Skin epidermis (tissue), 12 donors: ENCODE results near the gene TAF4B.
"Not testable (repeated sequence)": the region's sequence is repeated elsewhere in the genome, so short reads cannot be mapped to it uniquely, and the experiment has no call there.

Experiments used
- H3K27ac ChIP-seq, 21 experiments: fragments of 200-600 bp; sonication (generic) in 11 of 21; one replicate each; pipeline ENCODE4 v1.5.0; 2020; ENCODE audit warnings: mild to moderate bottlenecking in 3 of 21, inconsistent platforms in 2 of 21, moderate library complexity in 2 of 21
- H3K4me3 ChIP-seq, 7 experiments: fragments of 200-600 bp; sonication (generic) in 2 of 7; one replicate each; pipeline ENCODE4 v1.5.0; 2020; ENCODE audit warnings: inconsistent platforms in 2 of 7, mild to moderate bottlenecking in 2 of 7, moderate library complexity in 1 of 7

The TAF4B gene

DNA sequence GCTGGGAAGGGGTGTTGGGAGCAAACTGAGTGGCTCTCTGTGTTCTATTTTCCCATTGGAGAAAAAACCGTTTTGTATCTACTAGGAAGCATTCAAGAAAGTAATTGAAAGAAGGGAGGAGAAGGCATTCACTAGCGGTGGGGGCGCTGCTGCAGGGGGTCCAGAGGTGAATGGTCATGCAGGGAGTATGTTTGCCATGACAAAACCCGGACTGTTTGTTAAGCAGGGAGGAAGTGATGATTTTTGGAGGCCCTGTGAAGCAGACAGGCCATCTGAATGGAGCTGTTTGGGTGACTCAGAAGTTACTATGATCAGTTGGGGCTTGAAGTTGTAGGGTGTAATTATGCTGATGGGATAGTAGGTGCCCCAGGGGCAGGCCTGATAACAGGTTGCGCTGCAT lies 7.0 kb downstream of the TAF4B start:
- Histone ChIP-seq H3K27ac (no peak overlapping the region), H3K4me3 (no peak overlapping the region)

DNA sequence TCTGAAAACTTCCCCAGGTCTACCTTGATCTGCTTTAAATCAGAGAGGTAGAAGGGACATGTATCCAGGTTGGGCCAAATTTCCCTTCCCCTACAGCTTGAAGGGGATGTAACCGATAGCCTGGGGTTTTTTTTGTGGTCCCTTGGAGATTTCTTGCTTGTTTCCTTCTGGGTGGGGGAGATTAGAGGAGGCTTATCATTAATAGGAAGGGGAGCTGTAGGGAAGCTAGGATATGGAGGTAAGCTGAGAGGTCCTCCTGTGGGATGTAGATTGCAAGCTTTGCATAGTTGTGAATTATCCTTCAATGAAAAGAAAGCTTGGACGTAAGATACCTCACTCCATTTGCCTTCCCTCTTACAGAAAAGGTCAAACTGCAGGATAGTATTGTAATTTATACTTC lies 11.1 kb downstream of the TAF4B start:
- H3K27ac ChIP-seq, H3K4me3 ChIP-seq: not testable (repeated sequence)

DNA sequence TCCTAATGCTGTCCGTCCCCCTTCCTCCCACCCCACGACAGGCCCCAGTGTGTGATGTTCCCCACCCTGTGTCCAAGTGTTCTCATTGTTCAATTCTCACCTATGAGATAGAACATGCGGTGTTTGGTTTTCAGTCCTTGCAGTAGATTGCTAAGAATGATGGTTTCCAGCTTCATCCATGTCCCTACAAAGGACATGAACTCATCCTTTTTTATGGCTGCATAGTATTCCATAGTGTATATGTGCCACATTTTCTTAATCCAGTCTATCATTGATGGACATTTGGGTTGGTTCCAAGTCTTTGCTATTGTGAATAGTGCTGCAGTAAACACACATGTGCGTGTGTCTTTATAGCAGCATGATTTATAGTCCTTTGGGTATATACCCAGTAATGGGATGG lies 12.5 kb downstream of the TAF4B start:
- not testable (repeated sequence) for H3K27ac ChIP-seq, H3K4me3 ChIP-seq

DNA sequence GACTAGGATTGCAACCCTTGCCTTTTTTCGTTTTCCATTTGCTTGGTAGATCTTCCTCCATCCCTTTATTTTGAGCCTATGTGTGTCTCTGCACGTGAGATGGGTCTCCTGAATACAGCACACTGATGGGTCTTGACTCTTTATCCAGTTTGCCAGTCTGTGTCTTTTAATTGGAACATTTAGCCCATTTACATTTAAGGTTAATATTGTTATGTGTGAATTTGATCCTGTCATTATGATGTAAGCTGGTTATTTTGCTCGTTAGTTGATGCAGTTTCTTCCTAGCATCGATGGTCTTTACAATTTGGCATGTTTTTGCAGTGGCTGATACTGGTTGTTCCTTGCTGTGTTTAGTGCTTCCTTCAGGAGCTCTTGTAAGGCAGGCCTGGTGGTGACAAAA lies 16.1 kb downstream of the TAF4B start:
- H3K4me3 ChIP-seq, H3K27ac ChIP-seq: not testable (repeated sequence)

DNA sequence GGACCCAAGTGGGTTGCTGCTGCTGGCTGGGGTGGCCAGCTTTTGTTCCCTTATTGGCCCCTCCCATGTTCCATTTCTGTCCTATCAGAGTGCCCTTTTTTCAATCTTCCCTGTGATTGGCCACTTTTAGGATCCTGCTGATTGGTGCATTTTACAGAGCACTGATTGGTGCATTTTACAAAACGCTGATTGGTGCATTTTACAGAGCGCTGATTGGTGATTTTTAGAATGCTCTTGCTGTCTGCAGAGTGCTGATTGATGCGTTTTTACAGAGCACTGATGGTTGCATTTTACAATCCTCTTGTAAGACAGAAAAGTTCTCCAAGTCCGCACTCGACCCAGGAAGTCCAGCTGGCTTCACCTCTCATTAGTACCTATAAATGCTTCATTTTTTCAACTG lies 19.2 kb downstream of the TAF4B start:
- H3K4me3 ChIP-seq, H3K27ac ChIP-seq: not testable (repeated sequence)

DNA sequence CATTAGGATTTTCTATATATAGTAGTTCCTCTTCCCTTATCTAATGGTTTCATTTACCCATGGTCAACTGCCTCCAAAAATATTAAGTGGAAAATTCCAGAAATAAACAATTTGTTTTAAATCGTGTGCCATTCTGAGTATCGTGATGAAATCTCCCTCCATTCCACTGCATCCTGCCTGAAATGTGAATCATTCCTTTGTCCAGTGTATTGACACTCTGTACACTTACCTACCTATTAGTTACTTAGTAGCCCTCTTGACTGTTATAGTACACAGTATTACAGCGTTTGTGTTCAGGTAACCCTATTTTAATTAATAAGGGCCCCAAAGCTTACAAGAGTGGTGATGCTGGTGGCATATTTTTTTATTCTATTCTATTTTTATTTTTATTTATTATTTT lies 26.2 kb downstream of the TAF4B start:
- Histone ChIP-seq H3K4me3 (no peak overlapping the region), H3K27ac (no peak overlapping the region)

DNA sequence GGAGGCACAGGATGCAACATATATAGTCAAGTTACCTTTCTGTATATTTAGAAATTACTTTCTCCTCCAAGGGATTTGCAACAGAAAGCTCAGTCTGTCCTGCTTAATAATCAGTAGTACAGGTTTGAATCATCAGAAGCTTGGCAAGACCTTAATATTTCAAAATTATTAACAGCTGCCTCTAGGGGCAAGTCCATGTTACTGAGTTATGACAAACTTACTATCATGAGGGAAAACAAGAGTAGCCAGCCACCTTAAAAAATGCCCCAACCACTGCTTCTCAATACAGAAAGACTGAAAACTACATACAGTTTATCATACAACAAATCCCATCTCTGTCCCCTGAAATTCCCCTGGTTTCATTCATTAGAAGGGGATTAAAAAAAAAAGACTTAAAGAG lies 28.6 kb downstream of the TAF4B start:
- H3K27ac ChIP-seq, H3K4me3 ChIP-seq: not testable (repeated sequence)

DNA sequence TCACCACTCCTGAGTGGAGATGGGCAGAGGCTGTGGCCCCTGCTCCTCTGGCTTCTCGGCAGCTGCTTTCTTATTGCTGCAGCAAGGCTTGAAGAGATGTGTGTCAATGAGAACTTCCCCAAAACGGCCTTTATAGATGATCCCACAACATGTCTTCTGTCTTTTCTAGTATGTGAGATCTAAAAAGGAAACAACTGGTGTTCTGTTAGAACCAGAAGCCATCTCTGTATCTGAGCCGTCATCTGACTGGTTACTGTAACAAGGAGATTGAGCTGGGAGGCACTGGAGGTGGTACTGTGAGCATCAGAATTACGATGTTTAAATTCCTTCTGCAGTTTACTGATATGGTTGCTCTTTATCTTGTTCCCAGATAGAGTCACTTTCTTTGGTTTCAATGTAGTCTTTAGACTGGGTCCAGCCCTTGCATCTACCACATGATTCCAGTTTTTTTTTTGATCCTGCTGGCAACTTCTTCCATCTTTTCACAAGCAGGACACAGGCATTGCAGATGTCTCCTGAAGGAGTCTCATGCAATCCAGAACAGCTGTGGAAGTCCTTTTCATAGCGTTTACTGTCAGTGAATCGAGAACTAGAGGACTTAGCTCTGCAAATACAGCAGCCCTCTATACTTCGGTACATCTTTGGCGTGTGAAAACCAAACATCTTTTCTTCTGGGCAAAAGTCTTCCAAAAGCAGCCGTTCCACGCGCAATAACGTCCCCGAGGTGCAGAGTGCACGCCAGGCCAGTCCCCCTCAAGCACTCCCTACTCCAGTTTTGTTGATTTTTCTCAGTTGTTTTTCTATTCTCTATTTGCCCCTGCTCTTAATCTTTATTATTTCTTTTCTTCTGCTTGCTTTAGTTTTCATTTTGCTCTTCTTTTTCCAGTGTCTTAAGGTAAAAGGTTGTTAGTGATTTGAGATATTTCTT lies 29.7 kb downstream of the TAF4B start:
- H3K4me3 ChIP-seq = no peak overlapping the region
- H3K27ac ChIP-seq = no peak overlapping the region

DNA sequence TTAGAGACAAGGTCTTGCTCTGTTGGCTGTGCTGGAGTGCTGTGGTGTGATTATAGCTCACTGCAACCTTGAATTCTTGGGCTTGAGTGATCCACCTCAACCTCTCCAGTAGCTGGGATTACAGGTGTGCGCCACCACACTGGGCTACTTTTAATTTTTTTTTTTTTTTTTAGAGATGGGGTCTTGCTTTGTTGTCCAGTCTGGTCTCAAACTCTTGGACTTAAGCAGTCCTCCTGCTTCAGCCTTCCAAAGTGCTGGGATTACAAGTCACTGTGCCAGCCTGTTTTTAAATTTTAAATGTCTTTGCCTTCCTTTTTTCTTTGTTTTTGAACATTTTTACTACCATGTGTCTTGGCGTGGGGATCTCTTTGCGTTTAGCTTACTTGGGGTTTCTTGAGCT lies 32.5 kb downstream of the TAF4B start:
- H3K4me3 ChIP-seq = no peak overlapping the region
- H3K27ac ChIP-seq = no peak overlapping the region

DNA sequence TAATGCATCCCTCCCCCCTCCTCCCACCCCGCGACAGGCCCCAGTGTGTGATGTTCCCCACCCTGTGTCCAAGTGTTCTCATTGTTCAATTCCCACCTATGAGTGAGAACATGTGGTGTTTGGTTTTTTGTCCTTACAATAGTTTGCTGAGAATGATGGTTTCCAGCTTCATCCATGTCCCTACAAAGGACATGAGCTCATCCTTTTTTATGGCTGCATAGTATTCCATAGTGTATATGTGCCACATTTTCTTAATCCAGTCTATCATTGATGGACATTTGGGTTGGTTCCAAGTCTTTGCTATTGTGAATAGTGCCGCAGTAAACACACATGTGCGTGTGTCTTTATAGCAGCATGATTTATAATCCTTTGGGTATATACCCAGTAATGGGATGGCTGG lies 33.2 kb downstream of the TAF4B start:
- H3K4me3 ChIP-seq, H3K27ac ChIP-seq: not testable (repeated sequence)

DNA sequence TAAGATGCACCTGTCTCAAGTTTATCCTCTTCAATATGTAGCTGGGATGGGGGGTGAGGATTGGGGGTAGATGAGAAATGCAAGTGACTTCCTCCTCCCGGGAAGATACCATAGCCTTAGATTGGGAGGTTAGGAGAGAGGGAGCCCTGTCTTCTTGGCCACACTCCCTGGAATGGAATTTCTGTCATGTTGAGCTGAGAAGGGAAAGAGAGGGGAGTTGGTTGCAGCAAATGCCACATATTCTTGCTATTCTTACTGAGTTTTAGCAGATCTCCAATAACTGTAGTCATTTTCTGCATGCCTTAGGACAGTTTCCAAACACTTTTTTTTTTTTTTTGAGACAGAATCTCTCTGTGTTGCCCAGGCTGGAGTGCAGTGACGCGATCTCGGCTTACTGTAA lies 35.9 kb downstream of the TAF4B start:
- Histone ChIP-seq H3K27ac (no peak overlapping the region), H3K4me3 (no peak overlapping the region)

DNA sequence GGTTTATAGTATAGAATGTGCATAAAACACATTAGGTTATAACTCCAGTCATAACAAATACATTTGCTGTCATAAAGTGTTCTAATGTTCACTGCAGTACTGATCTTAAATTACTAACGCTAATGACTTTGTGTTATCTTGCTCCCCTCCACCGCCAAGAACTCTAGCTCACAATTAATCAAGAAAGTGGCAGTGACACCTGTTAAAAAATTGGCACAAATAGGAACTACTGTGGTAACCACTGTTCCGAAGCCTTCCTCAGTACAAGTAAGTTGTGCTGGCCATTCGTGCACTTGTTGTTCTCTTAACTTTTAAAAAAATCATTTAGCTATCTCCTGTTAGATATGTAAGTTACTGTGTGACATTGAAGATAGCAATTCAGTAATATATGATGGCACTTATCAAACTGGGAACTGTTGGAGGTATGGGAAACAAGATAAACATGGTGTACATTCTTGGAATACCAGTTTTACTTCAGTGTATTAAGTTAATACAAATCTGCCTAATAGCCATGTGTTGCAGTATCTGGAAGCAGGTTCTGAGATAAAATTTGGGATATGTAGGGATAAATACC lies 41.2 kb downstream of the TAF4B start:
- no peak overlapping the region for H3K4me3 ChIP-seq
- H3K27ac ChIP-seq = no peak overlapping the region

DNA sequence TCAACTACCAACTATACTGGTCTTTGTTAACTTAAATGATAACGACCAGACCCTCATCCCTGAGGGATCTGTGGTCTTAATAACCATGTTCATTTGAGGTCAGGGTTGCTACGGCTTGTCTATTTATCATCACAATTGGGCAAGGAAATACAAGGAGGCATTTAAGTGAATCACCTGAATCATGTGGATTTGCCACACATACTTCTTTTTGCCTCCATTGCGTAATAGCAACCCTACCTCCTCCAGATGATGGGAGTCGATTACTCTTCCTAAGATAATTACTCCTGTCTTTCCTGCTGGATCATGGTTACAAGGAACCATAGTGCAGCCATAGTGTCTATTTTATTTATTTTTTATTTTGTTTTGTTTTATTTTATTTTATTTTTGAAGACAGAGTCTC lies 42.2 kb downstream of the TAF4B start:
- Histone ChIP-seq H3K27ac (no peak overlapping the region), H3K4me3 (no peak overlapping the region)

DNA sequence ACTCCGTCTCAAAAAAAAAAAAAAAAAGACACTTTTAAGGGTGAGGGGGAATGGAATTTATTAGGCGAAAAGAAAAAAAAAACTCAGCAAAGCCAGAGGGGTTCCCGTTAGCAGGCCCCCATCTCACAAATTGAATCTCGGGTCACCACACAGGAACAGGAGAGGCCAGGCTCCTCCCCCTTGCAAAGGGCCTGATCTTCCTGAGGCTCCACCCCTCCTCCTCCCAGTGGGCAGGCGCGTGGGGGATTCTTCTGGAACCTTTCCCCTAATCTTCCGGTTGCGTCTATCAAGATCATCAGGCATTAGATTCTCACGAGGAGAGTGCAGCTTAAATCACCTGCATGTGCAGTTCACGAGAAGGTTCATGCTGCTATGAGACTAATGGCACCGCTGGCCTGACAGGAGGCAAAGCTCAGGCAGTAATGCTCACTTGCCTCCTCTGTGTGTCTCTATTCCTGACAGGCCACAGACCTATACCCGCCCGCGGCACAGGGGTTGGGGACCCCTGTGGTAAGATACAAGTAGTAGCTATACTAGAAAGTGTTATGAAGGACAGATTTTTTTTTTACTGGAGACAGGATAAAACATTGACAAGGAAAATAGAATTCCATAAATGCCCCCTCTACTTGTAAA lies 45.8 kb downstream of the TAF4B start:
- Histone ChIP-seq H3K27ac (no peak overlapping the region), H3K4me3 (no peak overlapping the region)

DNA sequence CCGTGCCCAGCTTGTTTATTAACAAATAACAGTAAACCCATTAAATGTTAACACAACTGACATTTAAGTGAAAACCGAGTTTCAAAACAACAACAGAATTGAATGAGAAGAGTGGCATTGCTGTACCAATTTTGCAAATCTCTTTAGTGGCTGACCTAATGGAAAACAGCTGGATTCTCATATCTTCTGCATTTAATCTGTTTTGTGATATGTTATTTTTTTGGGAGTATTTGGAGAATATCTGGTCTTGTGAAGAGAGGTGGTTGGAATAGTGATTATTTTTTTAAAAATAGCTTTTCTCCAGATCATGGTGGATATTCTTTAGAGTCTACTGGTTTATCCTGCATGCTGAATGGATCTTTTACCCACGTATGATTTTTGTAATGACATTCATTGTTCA lies 51.1 kb downstream of the TAF4B start:
- Histone ChIP-seq H3K4me3 (no peak overlapping the region), H3K27ac (no peak overlapping the region)

DNA sequence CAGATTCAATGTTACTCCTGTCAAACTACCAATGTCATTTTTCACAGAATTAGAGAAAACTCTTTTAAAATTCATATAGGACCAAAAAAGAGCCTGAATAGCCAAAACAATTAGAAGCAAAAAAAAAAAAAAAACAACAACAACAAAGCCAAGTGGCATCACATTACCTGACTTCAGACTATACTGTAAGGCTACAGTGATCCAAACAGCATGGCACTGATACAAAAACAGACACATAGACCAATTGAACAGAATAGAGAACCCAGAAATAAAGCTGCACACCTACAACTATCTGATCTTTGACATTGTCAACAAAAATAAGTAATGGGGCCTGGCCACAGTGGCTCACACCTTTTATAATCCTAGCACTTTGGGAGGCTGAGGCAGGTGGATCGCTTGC lies 53.2 kb downstream of the TAF4B start:
- H3K4me3 ChIP-seq = no peak overlapping the region

DNA sequence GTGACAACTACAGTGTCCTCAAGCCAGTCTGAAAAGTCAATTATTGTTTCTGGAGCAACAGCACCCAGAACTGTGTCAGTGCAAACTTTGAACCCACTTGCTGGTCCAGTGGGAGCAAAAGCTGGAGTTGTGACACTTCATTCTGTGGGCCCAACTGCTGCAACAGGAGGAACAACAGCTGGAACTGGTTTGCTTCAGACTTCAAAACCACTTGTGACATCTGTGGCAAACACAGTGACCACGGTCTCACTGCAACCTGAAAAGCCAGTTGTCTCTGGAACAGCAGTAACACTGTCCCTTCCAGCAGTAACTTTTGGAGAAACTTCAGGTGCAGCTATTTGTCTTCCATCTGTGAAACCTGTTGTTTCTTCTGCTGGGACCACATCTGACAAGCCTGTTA lies 59.8 kb downstream of the TAF4B start:
- no peak overlapping the region for H3K4me3 ChIP-seq
- H3K27ac ChIP-seq = no peak overlapping the region

More for the DNA sequence above, 53.2 kb downstream of the TAF4B start:
- H3K27ac ChIP-seq = no peak overlapping the region

DNA sequence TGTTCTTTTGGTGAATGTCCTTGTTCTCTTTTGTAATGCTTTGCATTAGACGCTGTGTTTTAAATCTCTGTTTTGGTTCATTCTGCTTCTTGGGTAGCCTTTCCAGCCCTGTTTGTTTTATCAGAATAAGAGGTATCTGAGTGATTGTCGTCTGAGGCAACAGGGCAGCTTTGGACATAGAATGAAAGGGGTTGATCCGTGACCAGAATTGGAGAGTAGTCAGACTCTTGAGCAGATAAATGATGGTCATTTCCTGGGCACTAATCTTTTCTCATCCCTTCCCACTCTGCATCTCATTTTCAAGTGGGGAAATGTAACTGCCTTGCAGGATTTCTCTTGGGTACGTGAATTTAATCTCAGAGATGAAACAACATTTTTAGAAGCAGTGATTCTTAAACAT lies 61.4 kb downstream of the TAF4B start:
- H3K27ac ChIP-seq = no peak overlapping the region
- H3K4me3 ChIP-seq = no peak overlapping the region

DNA sequence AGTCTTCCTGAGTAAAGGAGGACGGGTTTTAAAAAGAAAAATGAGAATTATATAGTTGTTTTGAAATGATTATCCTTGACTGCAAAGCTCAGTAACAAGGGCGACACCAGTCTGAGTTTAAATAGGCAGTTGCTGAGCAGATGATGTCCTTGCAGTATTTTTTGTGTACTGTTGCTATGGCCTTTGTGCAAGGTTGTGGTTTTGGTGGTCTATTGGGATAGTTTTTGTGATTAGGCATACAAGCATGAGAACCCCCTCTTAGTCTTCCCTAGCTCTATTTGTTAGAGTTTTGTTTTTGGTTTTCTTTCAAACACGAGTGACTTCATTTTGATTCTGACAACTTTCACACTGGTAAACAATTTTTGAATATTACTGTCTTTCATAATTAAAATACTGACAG lies 64.1 kb downstream of the TAF4B start:
- Histone ChIP-seq H3K27ac (no peak overlapping the region), H3K4me3 (no peak overlapping the region)

DNA sequence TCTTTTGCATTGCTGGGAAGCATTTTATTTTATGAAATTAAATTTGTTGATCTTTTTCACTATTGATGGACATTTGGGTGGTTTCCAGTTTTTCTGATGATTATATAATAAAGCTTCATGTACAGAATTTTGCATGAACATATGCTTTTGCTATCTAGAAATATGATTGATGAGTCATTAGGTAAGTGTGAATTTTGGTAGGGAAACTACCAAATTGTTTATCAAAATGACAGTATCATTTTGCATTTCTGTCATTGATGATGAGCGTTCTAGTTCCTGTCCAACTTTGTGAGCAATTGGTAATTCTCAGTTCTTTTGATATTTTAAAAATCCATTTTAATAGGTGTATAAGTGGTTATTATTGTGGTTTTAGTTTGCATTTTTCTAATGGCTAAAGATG lies 67.7 kb downstream of the TAF4B start:
- Histone ChIP-seq H3K27ac (no peak overlapping the region), H3K4me3 (no peak overlapping the region)

DNA sequence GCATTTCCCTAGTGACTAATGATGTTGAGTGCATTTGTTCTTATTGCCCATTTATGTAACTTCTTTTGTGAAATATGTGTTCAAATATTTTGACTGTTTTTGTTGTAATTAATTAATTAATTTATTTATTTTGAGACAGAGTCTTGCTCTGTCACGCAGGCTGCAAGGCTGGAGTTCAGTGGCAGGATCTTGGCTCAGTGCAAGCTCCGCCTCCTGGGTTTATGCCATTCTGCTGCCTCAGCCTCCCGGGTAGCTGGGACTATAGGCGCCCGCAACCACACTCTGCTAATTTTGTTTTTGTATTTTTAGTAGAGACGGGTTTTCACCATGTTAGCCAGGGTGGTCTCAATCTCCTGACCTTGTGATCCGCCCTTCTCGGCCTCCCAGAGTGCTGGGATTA lies 71.9 kb downstream of the TAF4B start:
- Histone ChIP-seq H3K27ac (no peak overlapping the region), H3K4me3 (no peak overlapping the region)
